Esophagus muscularis mucosa (tissue), 4 donors: Measurements from ENCODE around the gene RFX5.

ENCODE experiments used
- CTCF ChIP-seq, 3 experiments: fragments of 200-600 bp in 2 of 3; fragments of 450-650 bp in 1 of 3; sonication (generic) in 2 of 3; IDR thresholded peaks; one replicate each; pipeline ENCODE4 v1.5.1; 2017 to 2019; ENCODE audit warnings: antibody characterized with exemption in 3 of 3, mild to moderate bottlenecking in 2 of 3, moderate library complexity in 1 of 3
- EP300 ChIP-seq: sonication (generic); formaldehyde crosslinking; IDR thresholded peaks from one replicate; pipeline ENCODE4 v1.6.1; 2017; ENCODE audit warnings: antibody characterized with exemption
- POLR2A ChIP-seq: fragments of 450-650 bp; IDR thresholded peaks from one replicate; pipeline ENCODE4 v1.6.1; 2017; ENCODE audit warnings: antibody characterized with exemption, moderate library complexity, mild to moderate bottlenecking, low read depth
- POLR2AphosphoS5 ChIP-seq, 2 donors: sonication (generic); formaldehyde crosslinking; IDR thresholded peaks; one replicate each; pipeline ENCODE4 v1.6.1; 2017; ENCODE audit warnings: antibody characterized with exemption in 2 of 2

- no peak for TF ChIP-seq CTCF (IDR thresholded peaks at IDR 0.05)
- no peak for TF ChIP-seq POLR2AphosphoS5 (IDR thresholded peaks at IDR 0.05)
- TF ChIP-seq EP300: no peak
- no peak for TF ChIP-seq POLR2A
These were observed 4.5 kb downstream of the RFX5 start for GRCh38 chr1:151342569-151342968.
